ENCODE results near the gene SALL1. TPM values are rescaled to one million over a fixed set of nuclear protein-coding genes. Genes with fewer than 3 reads are reported as not detected.

The SALL1 gene
- total and polyA plus RNA-seq, 3 experiments from 2014 or later, result not detected

DNA sequence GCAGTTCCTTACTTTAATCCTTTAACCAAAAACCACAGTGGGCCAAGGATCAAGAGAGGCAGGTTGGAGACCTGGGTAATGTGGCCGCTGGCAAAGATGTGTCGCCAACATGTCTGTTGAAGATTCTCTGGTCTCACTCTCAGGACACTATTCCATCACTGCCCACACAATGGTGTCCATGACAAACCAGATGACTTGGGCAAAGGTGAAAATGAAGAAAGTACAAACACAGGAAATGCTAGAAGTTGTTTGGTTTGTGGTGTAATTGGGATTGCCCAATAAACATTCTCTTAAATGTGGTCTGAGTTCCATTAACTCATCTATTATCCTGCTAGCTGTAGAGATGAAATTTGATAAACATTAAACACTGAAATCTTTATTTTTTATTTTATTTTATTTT lies 43.3 kb downstream of the SALL1 start:
- H3K36me3 ChIP-seq (ENCODE audit: insufficient read depth, low read length), result no peaks in the 10 kb centered on the region
- no peaks in the 10 kb centered on the region for H3K27me3 ChIP-seq (ENCODE audit: insufficient read depth, low read length, poor library complexity, severe bottlenecking)
- H3K27ac ChIP-seq (ENCODE audit: low read depth, low read length), result no peak overlapping the region
- H3K27me3 Mint-ChIP-seq, result peaks cover 11 to 19% of the 10 kb centered on the region in 2 donors
- H3K4me3 ChIP-seq (ENCODE audit: low read length), result no peak overlapping the region
- no peak overlapping the region for H3K27ac Mint-ChIP-seq
- POLR2A ChIA-PET, result no interaction called here
- H3K4me3 Mint-ChIP-seq, result no peak overlapping the region
- H3K9me3 ChIP-seq (ENCODE audit: low read length), result no peaks in the 10 kb centered on the region
- H3K4me1 ChIP-seq (ENCODE audit: insufficient read depth, low read length), result no peaks in the 10 kb centered on the region
- DNase-seq, result no peak
- H3K36me3 Mint-ChIP-seq, result no peaks in the 10 kb centered on the region
- CTCF ChIA-PET, result no interaction called here
- H3K4me1 Mint-ChIP-seq, result no peaks in the 10 kb centered on the region
- H3K9me3 Mint-ChIP-seq, result peaks cover 0 to 12% (median 9%) of the 10 kb centered on the region in 5 donors

DNA sequence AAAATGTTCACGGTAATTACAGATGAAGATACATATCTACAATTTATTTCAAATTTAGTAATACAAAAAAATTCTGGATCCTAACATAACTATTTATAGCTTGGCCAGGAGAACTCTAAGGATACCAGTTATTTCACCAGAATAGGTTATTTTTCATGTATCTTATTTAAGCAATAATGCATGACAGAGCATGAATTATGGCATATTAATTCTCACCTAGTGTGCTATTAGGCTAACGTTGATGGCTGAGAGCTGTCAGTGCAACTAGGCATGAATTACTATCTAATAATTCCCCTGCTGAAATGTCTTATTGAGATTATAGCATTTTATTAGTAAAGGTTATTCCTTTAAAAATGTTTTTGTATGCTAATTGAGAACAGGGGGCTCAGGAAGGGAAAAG lies 44.5 kb downstream of the SALL1 start:
- no peaks in the 10 kb centered on the region for H3K27me3 ChIP-seq (ENCODE audit: insufficient read depth, low read length, poor library complexity, severe bottlenecking)
- Mint-ChIP-seq H3K36me3 (no peaks in the 10 kb centered on the region), H3K27me3 (peaks cover 8 to 10% of the 10 kb centered on the region in 2 donors), H3K27ac (no peak overlapping the region), H3K4me1 (no peaks in the 10 kb centered on the region), H3K4me3 (no peak overlapping the region), H3K9me3 (peaks cover 0 to 10% (median 6%) of the 10 kb centered on the region in 5 donors)
- H3K4me1 ChIP-seq (ENCODE audit: insufficient read depth, low read length), result no peaks in the 10 kb centered on the region
- POLR2A ChIA-PET, result no interaction called here
- CTCF ChIA-PET, result no interaction called here
- no peak overlapping the region for H3K4me3 ChIP-seq (ENCODE audit: low read length)
- no peaks in the 10 kb centered on the region for H3K9me3 ChIP-seq (ENCODE audit: low read length)
- H3K27ac ChIP-seq (ENCODE audit: low read depth, low read length), result no peak overlapping the region
- H3K36me3 ChIP-seq (ENCODE audit: insufficient read depth, low read length), result no peaks in the 10 kb centered on the region
- no peak for DNase-seq

DNA sequence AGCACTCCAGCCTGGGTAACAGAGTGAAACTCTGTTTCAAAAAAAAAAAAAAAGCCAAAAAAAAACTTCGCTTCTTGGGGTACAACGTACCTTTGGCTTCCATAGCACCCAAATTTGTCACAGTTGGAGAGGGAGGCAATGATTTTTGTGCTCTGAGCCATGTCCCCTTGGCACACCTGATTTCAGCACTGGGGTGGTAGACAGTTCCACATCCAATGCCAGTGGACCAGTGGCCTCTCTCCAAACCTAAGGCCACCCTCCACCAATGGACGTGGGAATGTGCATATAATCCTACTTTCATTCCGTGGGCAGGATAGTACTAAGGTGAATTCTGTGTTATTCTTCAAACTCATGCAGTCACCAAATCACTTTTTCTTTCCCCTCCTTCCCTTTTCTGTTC lies 47.5 kb downstream of the SALL1 start:
- ChIA-PET POLR2A (no interaction called here), CTCF (no interaction called here)
- H3K27me3 Mint-ChIP-seq, result peaks cover 0 to 11% of the 10 kb centered on the region in 2 donors
- no peaks in the 10 kb centered on the region for H3K4me1 Mint-ChIP-seq
- Histone ChIP-seq H3K4me1 (ENCODE audit: insufficient read depth, low read length) (no peaks in the 10 kb centered on the region), H3K27me3 (ENCODE audit: insufficient read depth, low read length, poor library complexity, severe bottlenecking) (no peaks in the 10 kb centered on the region), H3K27ac (ENCODE audit: low read depth, low read length) (no peak overlapping the region), H3K9me3 (ENCODE audit: low read length) (no peaks in the 10 kb centered on the region), H3K36me3 (ENCODE audit: insufficient read depth, low read length) (no peaks in the 10 kb centered on the region), H3K4me3 (ENCODE audit: low read length) (no peak overlapping the region)
- H3K4me3 Mint-ChIP-seq, result no peak overlapping the region
- no peaks in the 10 kb centered on the region for H3K36me3 Mint-ChIP-seq
- H3K9me3 Mint-ChIP-seq, result peaks cover 0 to 13% (median 5%) of the 10 kb centered on the region in 5 donors
- DNase-seq, result no peak
- peak overlapping the region in 1 of 8 donors; percentile 65 for H3K27ac Mint-ChIP-seq

DNA sequence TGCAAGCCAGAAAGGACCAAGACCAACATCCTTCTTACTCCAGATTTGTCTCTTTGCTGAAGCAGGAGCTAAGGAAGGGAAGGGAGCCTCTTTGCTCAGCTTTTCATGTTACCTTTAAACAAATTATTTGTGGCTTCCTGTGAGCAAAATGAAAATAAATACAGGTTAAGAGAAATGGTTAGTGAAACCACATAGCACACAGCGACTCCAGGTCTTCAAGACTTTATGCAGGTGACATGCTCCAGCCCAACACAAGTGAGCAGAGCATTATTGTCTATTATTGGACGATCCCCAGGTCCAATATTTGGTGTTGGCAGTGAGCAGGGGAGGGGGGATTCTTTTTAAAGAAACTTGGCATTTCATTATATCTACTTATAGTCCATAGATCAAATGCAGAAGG lies 53.3 kb downstream of the SALL1 start:
- peaks cover 0 to 13% (median 2%) of the 10 kb centered on the region in 5 donors for H3K9me3 Mint-ChIP-seq
- H3K36me3 ChIP-seq (ENCODE audit: insufficient read depth, low read length), result no peaks in the 10 kb centered on the region
- no peaks in the 10 kb centered on the region for H3K4me1 Mint-ChIP-seq
- H3K9me3 ChIP-seq (ENCODE audit: low read length), result no peaks in the 10 kb centered on the region
- H3K27ac ChIP-seq (ENCODE audit: low read depth, low read length), result no peak overlapping the region
- peaks cover 0 to 10% of the 10 kb centered on the region in 2 donors for H3K27me3 Mint-ChIP-seq
- ChIA-PET CTCF (no interaction called here), POLR2A (no interaction called here)
- no peak for DNase-seq
- no peak overlapping the region for H3K4me3 ChIP-seq (ENCODE audit: low read length)
- no peak overlapping the region for H3K4me3 Mint-ChIP-seq
- H3K36me3 Mint-ChIP-seq, result no peaks in the 10 kb centered on the region
- no peaks in the 10 kb centered on the region for H3K27me3 ChIP-seq (ENCODE audit: insufficient read depth, low read length, poor library complexity, severe bottlenecking)
- H3K27ac Mint-ChIP-seq, result no peak overlapping the region
- H3K4me1 ChIP-seq (ENCODE audit: insufficient read depth, low read length), result no peaks in the 10 kb centered on the region

DNA sequence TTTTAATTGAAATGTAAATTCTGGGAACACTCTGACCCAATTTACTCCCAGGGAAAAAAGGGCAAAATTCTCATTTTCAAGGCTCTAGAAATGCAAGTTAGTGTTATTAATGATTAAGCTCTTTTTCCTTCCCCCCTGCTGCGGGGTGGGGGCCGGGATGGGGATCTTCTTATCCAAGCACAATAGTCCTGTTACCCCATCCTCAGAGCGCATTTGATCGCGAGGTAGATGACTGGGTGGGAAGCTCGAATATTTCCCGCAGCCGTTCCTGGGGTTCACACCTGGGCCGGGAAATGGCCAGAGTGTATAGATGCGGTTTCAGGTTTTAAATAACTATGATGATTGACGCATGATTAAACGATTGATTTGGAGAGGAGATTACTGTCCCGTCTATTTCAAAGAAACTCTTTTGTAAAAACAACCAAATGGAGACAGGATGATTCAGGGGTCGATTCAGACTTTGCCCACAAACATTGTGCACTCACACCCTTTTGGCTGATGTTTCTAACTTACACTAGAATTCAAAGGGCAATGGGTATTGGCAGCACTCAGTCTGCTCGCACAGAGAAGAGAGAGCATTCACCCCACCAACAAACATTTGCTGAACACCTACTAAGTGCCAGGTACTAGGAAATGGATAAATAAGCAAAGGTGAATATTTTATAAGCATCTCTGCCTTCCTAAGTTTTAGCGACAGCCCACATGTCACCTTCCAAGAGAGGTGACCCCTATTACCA lies 55.0 kb downstream of the SALL1 start:
- Histone ChIP-seq H3K4me1 (ENCODE audit: insufficient read depth, low read length) (no peaks in the 10 kb centered on the region), H3K27me3 (ENCODE audit: insufficient read depth, low read length, poor library complexity, severe bottlenecking) (no peaks in the 10 kb centered on the region), H3K27ac (ENCODE audit: low read depth, low read length) (no peak overlapping the region), H3K36me3 (ENCODE audit: insufficient read depth, low read length) (no peaks in the 10 kb centered on the region), H3K9me3 (ENCODE audit: low read length) (no peaks in the 10 kb centered on the region), H3K4me3 (ENCODE audit: low read length) (no peak overlapping the region)
- H3K27me3 Mint-ChIP-seq, result peaks cover 0 to 9% of the 10 kb centered on the region in 2 donors
- H3K4me1 Mint-ChIP-seq, result no peaks in the 10 kb centered on the region
- no peak for DNase-seq
- no peak overlapping the region for H3K27ac Mint-ChIP-seq
- no peak overlapping the region for H3K4me3 Mint-ChIP-seq
- ChIA-PET POLR2A (no interaction called here), CTCF (no interaction called here)
- H3K36me3 Mint-ChIP-seq, result no peaks in the 10 kb centered on the region
- peaks cover 0 to 15% (median 3%) of the 10 kb centered on the region in 5 donors for H3K9me3 Mint-ChIP-seq

DNA sequence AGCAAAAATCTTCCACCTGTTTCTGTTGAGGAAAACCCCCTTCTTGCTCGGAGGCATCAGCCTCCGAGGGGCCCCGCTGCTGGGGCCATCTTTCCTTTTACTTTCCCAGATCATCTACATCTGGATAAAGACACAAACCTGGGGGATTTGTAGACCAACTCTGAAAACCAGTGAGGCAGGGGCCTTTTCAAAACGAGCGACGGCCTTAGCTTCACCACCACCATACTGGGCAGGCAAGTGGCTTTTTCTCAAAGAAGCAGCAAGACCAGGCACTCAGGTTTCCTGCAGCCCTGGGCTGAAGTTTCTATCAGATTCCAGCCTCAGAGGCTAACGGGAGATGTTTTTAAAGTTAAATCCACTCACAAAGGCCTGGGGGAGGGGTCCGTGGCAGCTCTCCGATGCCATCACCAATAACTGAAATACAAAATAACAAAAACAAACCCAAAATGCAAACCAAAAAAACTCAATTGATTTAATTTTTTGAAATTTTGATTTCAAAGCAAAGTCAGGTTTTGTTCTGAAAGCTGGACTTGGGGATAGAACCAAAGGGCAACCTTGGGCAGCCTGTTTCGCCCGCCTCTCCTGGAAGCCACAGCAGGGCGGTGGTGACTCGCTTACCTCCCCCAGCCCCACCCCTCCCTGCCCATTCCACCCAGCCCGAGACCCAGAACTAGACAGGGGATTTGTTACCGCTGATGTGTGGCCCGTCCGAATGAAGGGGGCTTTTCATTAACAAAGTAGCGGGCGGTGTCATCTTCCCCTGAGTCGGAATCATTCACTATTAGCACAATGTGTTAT lies 55.8 kb downstream of the SALL1 start:
- Mint-ChIP-seq H3K4me3 (no peak overlapping the region), H3K4me1 (no peaks in the 10 kb centered on the region), H3K27ac (no peak overlapping the region), H3K9me3 (peaks cover 0 to 17% (median 0%) of the 10 kb centered on the region in 5 donors), H3K36me3 (no peaks in the 10 kb centered on the region), H3K27me3 (peaks cover 0 to 5% of the 10 kb centered on the region in 2 donors)
- no peaks in the 10 kb centered on the region for H3K4me1 ChIP-seq (ENCODE audit: insufficient read depth, low read length)
- H3K27ac ChIP-seq (ENCODE audit: low read depth, low read length), result no peak overlapping the region
- no peak for DNase-seq
- ChIA-PET POLR2A (no interaction called here), CTCF (no interaction called here)
- H3K9me3 ChIP-seq (ENCODE audit: low read length), result no peaks in the 10 kb centered on the region
- H3K4me3 ChIP-seq (ENCODE audit: low read length), result no peak overlapping the region
- H3K36me3 ChIP-seq (ENCODE audit: insufficient read depth, low read length), result no peaks in the 10 kb centered on the region
- H3K27me3 ChIP-seq (ENCODE audit: insufficient read depth, low read length, poor library complexity, severe bottlenecking), result no peaks in the 10 kb centered on the region

DNA sequence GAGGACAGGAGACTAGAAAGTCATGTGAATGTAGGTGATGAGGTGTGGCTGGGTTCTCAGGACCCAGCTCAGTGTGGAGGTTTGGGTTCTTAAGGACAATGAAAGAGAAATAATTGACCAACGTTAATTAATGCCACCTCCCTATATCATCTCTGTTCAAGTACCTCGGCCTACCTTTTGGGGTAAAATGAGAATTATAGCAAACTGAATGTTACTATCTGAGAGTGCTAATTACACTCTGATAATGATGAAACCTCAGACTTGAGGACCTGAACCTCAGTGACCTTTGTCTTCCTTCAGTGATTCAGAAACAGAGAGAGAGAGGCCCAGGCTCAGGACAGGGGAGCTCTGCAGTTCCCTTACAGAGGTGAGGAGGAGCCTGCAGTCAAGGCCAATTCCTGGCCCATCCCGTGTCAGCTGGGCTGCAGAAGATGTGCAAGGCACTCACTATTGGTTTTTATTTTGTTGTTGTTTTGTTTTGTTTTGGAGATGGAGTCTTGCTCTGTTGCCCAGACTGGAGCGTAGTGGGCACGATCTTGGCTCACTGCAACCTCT lies 57.3 kb downstream of the SALL1 start:
- Mint-ChIP-seq H3K27me3 (peaks cover 4 to 6% of the 10 kb centered on the region in 2 donors), H3K36me3 (no peaks in the 10 kb centered on the region), H3K9me3 (peaks cover 0 to 9% (median 2%) of the 10 kb centered on the region in 5 donors), H3K4me3 (no peak overlapping the region), H3K4me1 (no peaks in the 10 kb centered on the region), H3K27ac (no peak overlapping the region)
- Histone ChIP-seq H3K4me3 (ENCODE audit: low read length) (no peak overlapping the region), H3K27ac (ENCODE audit: low read depth, low read length) (no peak overlapping the region), H3K27me3 (ENCODE audit: insufficient read depth, low read length, poor library complexity, severe bottlenecking) (no peaks in the 10 kb centered on the region), H3K4me1 (ENCODE audit: insufficient read depth, low read length) (no peaks in the 10 kb centered on the region), H3K9me3 (ENCODE audit: low read length) (no peaks in the 10 kb centered on the region), H3K36me3 (ENCODE audit: insufficient read depth, low read length) (no peaks in the 10 kb centered on the region)
- no peak for DNase-seq
- CTCF ChIA-PET, result no interaction called here
- POLR2A ChIA-PET, result no interaction called here

Measured in CD8-positive, alpha-beta memory T cell (primary cell).